Epidermal melanocyte (primary cell): Measurements from ENCODE around the gene KIF7.

Source experiments
- DNase-seq: peaks from one replicate; pipeline ENCODE4 v3.0.0; 2011; ENCODE audit warnings: low spot score; ENCODE audit not compliant: insufficient read length

KIF7 gene

DNA sequence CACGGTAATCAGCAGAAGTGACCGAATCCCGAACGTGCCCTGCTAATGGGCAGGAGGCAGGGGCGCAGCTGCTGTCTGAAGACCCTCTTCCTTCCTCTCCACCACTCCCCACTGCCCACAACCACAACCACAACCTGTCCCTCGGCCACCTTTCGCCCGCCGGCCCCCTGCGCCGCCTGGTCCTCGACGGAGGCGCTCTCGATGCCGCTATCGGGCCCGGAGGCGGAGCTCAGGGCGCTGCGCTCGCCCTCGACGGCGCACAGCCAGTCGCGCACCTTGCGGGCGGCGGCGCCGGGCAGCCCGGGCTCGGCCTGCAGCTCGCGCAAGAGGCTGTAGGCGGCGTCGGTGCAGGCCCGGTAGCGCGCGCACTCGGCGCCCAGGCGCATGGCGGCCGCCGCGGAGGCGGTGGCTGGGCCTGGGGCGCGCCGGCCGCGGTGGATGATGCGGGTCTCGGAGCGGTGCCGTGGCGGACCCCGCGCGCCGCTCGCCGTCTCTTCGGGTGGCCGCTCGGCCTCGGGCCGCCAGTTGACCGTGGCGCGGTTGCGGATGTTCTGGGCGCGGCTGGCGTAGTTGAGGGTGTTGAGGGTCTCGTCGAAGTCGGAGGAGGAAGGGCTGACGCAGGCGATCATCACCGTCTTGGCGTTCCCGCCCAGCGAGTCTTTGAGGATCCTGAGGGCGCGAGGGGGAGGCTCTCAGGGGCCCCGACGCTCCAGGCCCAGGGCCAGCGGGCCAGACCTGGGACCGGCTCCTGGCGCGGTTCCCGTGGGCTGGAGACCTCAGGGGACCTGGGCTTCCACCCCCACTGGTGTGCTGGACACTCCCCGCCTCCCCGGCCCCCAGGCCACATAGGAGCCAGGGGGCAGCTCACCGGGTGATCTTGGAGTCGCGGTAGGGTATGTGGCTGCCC is 6.9 kb downstream of the KIF7 start:
- DNase-seq, result no peak

GRCh38 chr15:89647191-89647851 is 7.9 kb downstream of the KIF7 start:
- DNase-seq, result peak; percentile 93

DNA sequence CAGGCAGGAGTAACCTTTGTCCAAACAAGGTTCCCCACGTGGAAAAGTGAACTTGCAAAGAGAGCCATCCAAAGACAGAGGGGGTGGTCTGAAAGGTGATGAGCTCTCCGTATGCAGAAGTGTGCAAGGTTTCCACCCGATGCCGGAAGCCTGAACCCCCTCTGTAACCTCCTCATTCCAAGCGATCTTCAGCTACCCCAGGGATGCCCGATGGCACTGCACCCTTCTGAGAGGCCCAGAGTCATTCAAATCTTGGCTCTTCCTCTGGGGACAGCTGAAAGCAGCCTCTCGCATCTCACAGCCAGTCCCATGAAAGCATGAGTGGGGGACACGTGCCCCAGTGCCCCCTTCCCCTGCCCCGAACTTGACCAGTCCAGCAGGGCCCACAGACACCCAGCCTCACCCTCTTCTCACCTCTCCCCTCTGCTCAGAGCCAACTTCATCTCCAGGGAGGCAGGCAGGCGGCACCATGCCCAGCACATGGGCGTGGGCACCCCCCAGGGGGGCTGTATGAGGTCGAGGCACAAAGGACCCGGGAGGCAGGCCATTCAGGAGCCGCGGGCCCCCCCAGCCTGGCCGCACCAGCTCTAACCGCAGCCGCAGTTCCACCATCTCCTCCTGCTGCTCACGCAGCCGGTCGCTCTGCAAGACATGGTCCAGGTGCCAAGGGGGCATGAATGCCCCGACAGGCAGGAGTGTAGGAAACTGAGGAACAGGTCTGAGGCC is 8.7 kb downstream of the KIF7 start:
- DNase-seq, result no peak

- no peak for DNase-seq
Measured at GRCh38 chr15:89645680-89646079, 9.6 kb downstream of the KIF7 start.

DNA sequence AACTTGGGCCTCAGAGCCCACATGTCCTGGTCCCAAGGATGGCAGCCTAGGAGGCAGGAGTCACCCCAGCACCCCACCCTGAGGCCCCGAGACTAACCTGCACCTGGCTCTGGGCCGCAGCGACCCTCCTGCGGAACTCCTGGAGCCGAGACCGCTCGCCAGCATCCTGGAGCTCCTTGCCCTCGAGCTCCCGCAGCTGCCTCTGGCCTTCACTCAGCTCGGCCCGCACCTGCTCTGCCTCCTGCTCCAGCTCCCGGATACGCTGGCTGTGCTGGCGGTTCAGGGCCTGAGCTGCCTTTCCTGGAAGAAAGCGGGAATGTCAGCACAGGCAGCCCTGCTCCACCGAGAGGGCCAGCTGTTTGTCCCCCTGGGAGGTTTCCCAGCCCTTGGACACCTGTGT is 13.2 kb downstream of the KIF7 start:
- no peak for DNase-seq

DNA sequence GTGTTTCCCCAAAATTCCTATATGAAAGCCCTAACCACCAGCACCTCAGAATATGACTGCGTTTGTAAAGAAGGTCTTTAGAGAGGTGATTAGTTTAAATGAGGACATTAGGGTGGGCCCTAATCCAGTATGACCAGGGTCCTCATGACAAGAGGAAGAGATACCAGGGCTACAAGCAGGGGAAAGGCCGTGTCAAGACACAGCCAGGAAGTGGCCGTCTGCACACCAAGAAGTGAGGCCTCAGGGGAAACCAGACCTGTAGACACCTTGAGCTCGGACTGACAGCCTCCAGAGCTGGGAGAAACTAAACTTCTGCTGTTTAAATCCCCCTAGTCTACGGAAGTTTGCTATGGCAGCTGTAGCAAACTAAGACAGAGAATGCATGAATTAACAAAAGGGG is 14.2 kb downstream of the KIF7 start:
- no peak for DNase-seq

DNA sequence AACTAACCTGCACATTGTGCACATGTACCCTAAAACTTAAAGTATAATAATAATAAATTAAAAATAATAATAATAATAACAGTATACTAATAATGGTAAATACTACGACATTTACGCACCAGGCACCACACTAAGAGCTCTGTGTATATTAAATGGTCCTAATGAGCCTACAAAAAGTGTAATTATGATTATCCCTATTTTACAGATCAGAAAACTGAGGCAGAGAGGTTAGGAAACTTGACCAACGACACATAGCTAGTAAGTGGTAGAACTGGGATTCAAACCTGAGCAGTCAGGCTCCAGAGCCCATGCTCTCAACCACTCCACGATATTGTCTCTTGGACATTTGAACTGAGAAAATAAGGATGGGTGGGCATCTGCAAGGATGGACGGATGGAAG is 15.0 kb downstream of the KIF7 start:
- DNase-seq, result no peak

GRCh38 chr15:89633585-89633984 is 21.7 kb downstream of the KIF7 start:
- no peak for DNase-seq

DNA sequence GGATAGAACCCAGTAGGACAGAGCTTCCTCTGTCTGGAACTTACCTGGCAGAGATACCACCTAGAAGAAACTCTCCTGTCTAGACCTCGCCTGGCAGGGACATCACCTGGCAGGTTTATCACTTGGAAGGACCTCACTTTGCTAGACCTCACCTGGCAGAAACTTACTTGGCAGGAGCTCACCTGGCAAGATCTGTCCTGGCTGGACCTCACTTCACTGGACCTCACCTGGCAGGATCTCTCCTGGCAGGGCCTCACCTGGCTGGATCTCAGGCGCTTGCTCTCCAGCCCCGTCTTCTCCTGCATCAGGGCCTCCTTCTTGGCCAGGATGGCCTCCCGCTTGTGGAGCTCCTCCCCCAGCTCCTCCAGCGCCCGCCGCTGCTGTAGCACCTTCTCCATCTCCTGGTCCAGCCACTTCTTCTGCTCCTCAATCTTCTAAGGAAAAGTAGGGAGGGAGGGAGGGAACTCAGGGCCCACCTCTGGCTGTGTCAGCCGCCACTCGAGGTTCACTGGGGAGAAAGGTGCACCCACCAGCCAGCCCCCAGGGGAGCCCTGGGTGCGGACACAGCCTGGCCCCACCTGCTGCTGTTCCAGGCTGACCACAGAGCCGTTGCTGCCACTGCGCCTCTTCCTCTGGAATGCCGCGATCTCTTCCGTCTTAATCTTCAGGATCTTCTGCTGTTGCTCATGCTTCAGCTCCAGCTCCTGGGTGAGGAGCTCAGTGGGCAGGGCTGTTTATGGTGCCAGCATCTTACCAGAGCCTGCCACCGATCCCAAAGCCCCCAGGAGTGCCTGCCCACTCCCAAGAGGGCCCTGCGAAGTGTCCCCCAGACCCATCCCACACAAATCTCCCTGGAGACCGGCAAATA is 22.5 kb downstream of the KIF7 start:
- DNase-seq, result no peak

GRCh38 chr15:89631902-89632264 is 23.4 kb downstream of the KIF7 start:
- no peak for DNase-seq

DNA sequence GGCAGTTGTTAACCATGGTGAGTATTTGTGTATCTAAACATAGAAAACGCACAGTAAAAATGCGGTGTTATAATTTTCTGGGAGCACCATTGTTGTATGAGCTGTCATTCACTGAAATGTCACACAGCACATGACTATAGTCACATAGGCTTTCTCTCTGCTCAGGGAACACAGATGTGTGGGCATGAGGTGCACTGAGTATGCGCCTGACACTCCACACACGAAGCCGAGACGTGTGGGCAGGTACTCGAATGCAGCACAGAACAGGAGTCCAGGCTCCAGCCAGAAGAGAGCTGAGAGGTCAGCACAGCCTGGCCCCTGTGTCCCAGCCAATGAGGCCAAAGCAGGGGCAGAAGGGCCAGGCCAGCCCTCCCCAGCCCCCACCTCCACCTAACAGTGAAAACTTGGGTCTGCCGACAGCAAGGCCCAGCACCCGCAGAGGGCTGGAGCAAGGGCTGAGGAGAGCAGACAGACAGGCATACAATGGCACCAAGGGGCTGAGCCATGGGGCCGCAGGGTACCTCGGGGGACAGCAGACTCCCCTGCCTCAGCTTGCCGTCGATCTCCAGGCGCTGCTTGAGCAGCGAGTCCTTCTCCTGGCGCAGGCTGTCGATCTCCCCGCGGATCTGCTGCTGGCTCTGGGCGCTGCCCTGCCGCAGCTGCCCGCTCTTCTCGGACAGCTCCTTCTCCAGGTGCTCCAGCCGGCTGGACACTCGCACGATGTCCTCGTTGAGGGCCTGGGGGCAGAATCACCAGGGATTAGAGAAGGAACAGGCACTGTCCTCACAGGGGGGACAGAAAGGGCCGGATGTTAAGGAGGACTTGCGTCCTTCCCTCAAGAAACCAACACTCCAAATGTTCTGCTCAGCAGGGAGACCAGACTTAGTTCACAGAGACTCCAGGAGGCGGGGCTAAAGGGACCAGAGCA is 24.0 kb downstream of the KIF7 start:
- no peak for DNase-seq

- DNase-seq, result no peak
Measured at GRCh38 chr15:89630260-89630659, 25.0 kb downstream of the KIF7 start.

DNA sequence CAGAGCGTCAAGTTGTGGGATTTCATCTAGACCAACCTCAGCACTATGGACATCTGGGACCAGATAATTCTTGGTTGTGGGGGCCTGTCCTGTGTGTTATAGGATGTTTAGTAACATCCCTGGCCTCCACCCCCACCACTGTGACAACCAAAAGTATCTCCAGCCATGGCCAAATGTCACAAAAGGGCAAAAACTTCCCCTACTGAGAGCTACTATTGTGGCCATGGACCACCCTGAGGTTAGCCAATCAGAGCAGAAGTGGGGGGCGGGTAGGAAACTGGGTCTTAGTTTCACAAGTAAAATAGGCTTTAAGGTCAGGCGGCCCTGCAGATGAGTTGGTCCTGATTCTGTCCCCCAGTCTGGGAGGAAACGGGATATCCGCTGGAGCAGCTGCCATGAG is 25.4 kb downstream of the KIF7 start:
- no peak for DNase-seq

- DNase-seq, result no peak
Measured at GRCh38 chr15:89628806-89629715, 26.2 kb downstream of the KIF7 start.

- no peak for DNase-seq
Measured at GRCh38 chr15:89628301-89628700, 27.0 kb downstream of the KIF7 start.

DNA sequence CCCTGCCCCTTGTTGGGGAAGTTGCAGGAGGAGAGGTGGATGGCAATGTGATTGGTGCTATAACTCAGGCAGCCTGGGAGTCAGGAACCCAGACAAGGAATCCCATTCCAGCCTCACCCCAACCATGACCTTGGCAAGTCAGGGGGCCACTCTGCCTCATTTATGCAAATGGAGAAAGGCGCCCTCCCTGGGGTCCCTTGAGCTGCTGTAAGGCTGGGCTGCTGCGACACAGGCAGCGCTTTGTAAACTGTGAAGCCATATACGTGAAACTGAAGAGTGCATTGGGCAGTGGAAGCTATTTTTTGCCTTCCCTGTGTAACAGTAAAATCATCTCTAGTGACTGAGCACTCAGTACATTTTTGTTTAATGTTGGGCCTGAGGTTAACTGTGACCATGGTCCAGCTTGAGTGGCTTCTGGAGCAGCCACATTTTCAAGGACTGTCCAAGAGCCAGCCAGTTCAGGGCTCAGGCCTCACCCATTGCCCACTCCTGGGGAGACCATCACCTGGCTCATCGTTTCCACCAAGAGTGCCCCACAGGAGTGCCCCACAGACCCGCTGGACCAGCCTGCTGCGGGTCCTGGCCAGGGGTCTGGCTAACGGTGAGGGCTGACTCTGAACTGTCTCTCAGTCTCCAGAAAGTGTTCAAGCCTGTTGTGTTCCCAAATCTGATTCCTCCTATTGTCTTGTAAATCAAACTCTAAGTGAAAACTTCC is 27.9 kb downstream of the KIF7 start:
- no peak for DNase-seq

DNA sequence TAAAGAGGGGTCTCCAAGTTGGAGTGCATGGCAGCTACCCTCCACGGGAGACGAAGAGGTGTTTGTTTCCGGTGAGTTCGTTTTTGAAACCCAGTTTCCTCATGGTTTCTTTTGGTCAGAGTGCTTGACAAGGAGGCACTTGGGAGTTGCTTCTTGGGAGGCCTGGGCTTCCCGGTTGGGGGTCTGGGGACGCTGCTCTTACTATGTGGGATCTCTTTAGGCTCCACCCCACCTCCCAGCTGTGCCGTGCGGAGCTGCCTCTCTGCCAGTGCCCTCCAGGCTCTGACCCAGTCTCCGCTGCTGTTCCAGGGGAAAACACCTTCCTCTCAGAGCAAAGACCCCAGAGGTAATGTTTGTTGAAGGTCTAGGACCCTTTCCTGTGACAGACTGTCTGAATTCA is 29.6 kb downstream of the KIF7 start:
- no peak for DNase-seq

GRCh38 chr15:89623165-89623564 is 32.1 kb downstream of the KIF7 start:
- DNase-seq, result no peak

- no peak for DNase-seq
Measured at GRCh38 chr15:89621547-89621946, 33.7 kb downstream of the KIF7 start.
